ENCODE results near the gene ME3. TPM values are rescaled to one million over a fixed set of nuclear protein-coding genes. Genes with fewer than 3 reads are reported as not detected.
A peak's percentile ranks its signal among the peaks of the same experiment; 100 is the strongest.
"Not testable (repeated sequence)": the region's sequence is repeated elsewhere in the genome, so short reads cannot be mapped to it uniquely, and the experiment has no call there.

ME3 gene
- total and polyA plus RNA-seq, 11 donors: 11.3 to 51.5 (median 31.3) TPM

GRCh38 chr11:86620891-86621521 is 51.4 kb downstream of the ME3 start:
- Histone ChIP-seq H3K4me3 (no peak overlapping the region), H3K9me3 (no peaks in the 10 kb centered on the region), H3K27ac (peak overlapping the region in 11 of 12 donors; percentile 7 to 74 (median 47)), H3K36me3 (no peaks in the 10 kb centered on the region), H3K4me1 (peaks cover 2 to 58% (median 27%) of the 10 kb centered on the region in 12 donors), H3K27me3 (no peaks in the 10 kb centered on the region)
- ATAC-seq: peak in 2 of 4 donors; percentile 43 to 66
- intact Hi-C loops (cut with DNase I): loop anchor here in 1 of 10 donors (10.0 kb wide), 1 partner anchor 174 kb away; no protein-coding TSS in a partner anchor
- DNase-seq: no peak
- 54 to 65% (median 58%) methylated on average over 2 of the region's 2 CpGs for WGBS, 4 donors
- TF ChIP-seq, protein P1, sequence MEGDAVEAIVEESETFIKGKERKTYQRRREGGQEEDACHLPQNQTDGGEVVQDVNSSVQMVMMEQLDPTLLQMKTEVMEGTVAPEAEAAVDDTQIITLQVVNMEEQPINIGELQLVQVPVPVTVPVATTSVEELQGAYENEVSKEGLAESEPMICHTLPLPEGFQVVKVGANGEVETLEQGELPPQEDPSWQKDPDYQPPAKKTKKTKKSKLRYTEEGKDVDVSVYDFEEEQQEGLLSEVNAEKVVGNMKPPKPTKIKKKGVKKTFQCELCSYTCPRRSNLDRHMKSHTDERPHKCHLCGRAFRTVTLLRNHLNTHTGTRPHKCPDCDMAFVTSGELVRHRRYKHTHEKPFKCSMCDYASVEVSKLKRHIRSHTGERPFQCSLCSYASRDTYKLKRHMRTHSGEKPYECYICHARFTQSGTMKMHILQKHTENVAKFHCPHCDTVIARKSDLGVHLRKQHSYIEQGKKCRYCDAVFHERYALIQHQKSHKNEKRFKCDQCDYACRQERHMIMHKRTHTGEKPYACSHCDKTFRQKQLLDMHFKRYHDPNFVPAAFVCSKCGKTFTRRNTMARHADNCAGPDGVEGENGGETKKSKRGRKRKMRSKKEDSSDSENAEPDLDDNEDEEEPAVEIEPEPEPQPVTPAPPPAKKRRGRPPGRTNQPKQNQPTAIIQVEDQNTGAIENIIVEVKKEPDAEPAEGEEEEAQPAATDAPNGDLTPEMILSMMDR (IDR thresholded peaks at IDR 0.05): no peak
- no peak for TF ChIP-seq POLR2A (IDR thresholded peaks at IDR 0.05)

DNA sequence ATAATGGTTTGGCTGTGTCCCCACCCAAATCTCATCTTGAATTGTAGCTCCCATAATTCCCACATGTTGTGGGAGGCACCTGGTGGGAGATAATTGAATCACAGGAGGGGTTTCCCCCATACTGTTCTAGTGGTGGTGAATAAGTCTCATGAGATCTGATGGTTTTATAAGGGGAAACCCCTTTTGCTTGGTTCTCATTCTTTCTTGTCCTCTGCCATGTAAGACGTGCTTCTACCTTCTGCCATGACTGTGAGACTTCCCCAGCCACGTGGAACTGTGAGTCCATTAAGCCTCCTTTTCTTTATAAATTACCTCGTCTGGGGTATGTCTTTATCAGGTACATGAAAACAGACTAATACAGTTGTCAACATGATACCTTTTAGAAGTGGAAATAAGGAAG is 53.0 kb downstream of the ME3 start:
- WGBS, 4 donors: 88 to 93% (median 91%) methylated on average over 3 of the region's 3 CpGs
- H3K4me1 ChIP-seq: peaks cover 2 to 43% (median 22%) of the 10 kb centered on the region in 12 donors
- peak overlapping the region in 1 of 12 donors; percentile 74 for H3K27ac ChIP-seq
- H3K4me3 ChIP-seq; ATAC-seq; intact Hi-C loops (cut with DNase I); H3K27me3 ChIP-seq; DNase-seq; H3K9me3 ChIP-seq; H3K36me3 ChIP-seq: not testable (repeated sequence)

DNA sequence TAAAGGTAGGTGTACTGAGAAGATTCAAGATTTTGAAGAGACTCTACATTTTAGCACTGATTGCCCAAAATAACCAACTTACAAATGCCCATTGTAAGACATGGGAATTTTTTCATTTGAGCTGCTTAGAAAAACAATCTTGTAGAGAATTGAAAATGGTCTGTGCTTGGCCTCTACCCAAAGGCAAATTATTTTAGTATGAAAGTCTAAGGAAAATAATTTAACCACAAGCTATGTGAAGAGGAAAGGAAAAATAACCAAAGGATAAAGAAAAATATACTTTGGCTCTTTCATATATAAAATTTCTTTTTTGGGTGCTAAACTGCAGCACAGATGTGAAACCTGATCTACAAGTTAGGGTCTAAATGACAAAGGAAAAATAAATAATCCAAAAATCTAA is 54.9 kb downstream of the ME3 start:
- H3K27ac ChIP-seq: peak overlapping the region in 1 of 12 donors; percentile 2
- intact Hi-C loops (cut with DNase I): no loop called here
- H3K4me1 ChIP-seq: peaks cover 0 to 28% (median 15%) of the 10 kb centered on the region in 12 donors

DNA sequence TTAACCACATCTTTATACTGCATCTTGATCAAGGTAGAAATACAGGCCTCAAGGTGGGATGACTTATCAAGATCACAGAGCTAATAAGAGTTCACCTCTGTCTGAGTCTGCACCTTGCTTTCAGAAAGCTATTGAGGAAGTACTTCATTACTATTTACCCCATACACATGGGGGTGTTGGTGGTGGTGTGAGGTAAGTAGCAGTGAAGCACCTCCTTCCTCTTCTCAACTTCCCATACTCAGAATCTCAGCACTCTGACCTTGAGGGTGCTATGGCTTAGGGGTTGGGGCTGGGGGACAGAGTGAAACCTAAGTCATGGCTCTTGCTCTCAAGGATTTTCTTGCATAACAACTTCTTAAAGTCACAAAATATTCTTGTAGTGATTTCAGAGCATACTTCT is 56.9 kb downstream of the ME3 start:
- Histone ChIP-seq H3K4me3 (no peak overlapping the region), H3K36me3 (no peaks in the 10 kb centered on the region), H3K9me3 (peaks cover 0 to 8% (median 2%) of the 10 kb centered on the region in 12 donors), H3K27ac (no peak overlapping the region), H3K4me1 (peaks cover 0 to 10% (median 4%) of the 10 kb centered on the region in 12 donors), H3K27me3 (no peaks in the 10 kb centered on the region)
- intact Hi-C loops (cut with DNase I): no loop called here
- DNase-seq (no peak), ATAC-seq (no peak)
- TF ChIP-seq, protein P1 (IDR thresholded peaks at IDR 0.05): no peak
- no peak for TF ChIP-seq POLR2A (IDR thresholded peaks at IDR 0.05)

More for the DNA sequence above, 54.9 kb downstream of the ME3 start:
- H3K4me3 ChIP-seq: no peak overlapping the region
- H3K36me3 ChIP-seq: no peaks in the 10 kb centered on the region
- DNase-seq (no peak), ATAC-seq (no peak)
- H3K9me3 ChIP-seq: peaks cover 0 to 8% (median 2%) of the 10 kb centered on the region in 12 donors
- H3K27me3 ChIP-seq: no peaks in the 10 kb centered on the region
- TF ChIP-seq POLR2A (IDR thresholded peaks at IDR 0.05): no peak
- TF ChIP-seq, protein P1 (IDR thresholded peaks at IDR 0.05): no peak
